Stomach (tissue), 4 donors: ENCODE measurements around the gene FAM83D.

Experiments
- POLR2A ChIP-seq, 4 donors: fragments of 450-650 bp; IDR thresholded peaks; one replicate each; pipeline ENCODE4 v1.6.1; 2016; ENCODE audit warnings: antibody characterized with exemption in 4 of 4, control low read depth in 2 of 4, mild to moderate bottlenecking in 1 of 4, moderate library complexity in 1 of 4
- TF ChIP-seq, protein P1 (sequence below), 7 experiments: fragments of 450-650 bp in 4 of 7; fragments of 200-600 bp in 3 of 7; sonication (generic) in 3 of 7; IDR thresholded peaks; one replicate each; pipeline ENCODE4 v1.5.1; 2016 to 2019; ENCODE audit warnings: antibody characterized with exemption in 7 of 7, control low read depth in 2 of 7, mild to moderate bottlenecking in 1 of 7

DNA sequence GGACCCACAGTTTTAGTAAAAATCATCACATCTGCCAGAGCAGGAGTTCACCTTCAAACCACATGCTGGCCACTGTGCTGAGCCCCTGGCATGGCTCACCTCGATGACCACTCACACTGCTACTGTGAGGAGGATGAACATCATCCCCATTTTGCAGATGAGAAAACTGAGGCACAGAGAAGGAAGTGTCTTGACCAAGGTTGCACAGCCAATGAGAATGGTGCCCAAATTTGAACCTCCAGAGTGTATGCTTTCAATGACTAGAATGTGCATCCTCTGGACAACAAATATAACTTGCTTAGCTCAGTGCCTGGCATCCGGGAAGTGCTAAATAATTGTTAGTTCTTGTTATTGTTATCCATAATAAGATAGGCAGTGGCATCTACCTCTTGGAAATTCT is 37.2 kb upstream of the FAM83D start:
- TF ChIP-seq POLR2A (IDR thresholded peaks at IDR 0.05): no peak
- TF ChIP-seq, protein P1, sequence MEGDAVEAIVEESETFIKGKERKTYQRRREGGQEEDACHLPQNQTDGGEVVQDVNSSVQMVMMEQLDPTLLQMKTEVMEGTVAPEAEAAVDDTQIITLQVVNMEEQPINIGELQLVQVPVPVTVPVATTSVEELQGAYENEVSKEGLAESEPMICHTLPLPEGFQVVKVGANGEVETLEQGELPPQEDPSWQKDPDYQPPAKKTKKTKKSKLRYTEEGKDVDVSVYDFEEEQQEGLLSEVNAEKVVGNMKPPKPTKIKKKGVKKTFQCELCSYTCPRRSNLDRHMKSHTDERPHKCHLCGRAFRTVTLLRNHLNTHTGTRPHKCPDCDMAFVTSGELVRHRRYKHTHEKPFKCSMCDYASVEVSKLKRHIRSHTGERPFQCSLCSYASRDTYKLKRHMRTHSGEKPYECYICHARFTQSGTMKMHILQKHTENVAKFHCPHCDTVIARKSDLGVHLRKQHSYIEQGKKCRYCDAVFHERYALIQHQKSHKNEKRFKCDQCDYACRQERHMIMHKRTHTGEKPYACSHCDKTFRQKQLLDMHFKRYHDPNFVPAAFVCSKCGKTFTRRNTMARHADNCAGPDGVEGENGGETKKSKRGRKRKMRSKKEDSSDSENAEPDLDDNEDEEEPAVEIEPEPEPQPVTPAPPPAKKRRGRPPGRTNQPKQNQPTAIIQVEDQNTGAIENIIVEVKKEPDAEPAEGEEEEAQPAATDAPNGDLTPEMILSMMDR (IDR thresholded peaks at IDR 0.05): no peak
